K562 (cell line): Measurements from ENCODE around the gene FXYD1. TPM values are rescaled to one million over a fixed set of nuclear protein-coding genes. Genes with fewer than 3 reads are reported as not detected.

Experiments used
- ATF3 ChIP-seq, 2 experiments: fragments of 450-650 bp in 1 of 2; sonication (generic) in 1 of 2; formaldehyde crosslinking in 1 of 2; IDR thresholded peaks in 1 of 2; conservative IDR thresholded peaks in 1 of 2; 2 replicates each; pipeline versions ENCODE4 v1.6.1 to v1.8.1; 2016 to 2023; ENCODE audit warnings: mild to moderate bottlenecking in 2 of 2, moderate library complexity in 2 of 2, inconsistent platforms in 1 of 2, missing genetic modification reagents in 1 of 2
- CBFA2T2 ChIP-seq: fragments of 450-650 bp; conservative IDR thresholded peaks from 2 replicates; pipeline ENCODE4 v1.6.1; 2017; ENCODE audit warnings: mild to moderate bottlenecking
- EP400 ChIP-seq: fragments of 450-650 bp; IDR thresholded peaks from 2 replicates; pipeline ENCODE4 v1.6.1; 2017; ENCODE audit warnings: antibody characterized with exemption, mild to moderate bottlenecking, moderate library complexity
- GATA2 ChIP-seq: sonication (generic); formaldehyde crosslinking; IDR thresholded peaks from 2 replicates; pipeline ENCODE4 v1.4.0; 2020; ENCODE audit warnings: mild to moderate bottlenecking, missing genetic modification reagents
- KLF6 ChIP-seq: fragments of 250-450 bp; sonication (Bioruptor Pico); IDR thresholded peaks from 2 replicates; pipeline ENCODE4 v1.4.0; 2020; ENCODE audit warnings: mild to moderate bottlenecking, moderate library complexity, borderline replicate concordance
- MAZ ChIP-seq, 2 experiments: fragments of 450-650 bp in 1 of 2; sonication (generic) in 1 of 2; formaldehyde crosslinking; IDR thresholded peaks in 1 of 2; conservative IDR thresholded peaks in 1 of 2; 2 replicates each; pipeline versions ENCODE4 v1.4.0 to v1.5.0; 2020; ENCODE audit warnings: mild to moderate bottlenecking in 1 of 2, missing genetic modification reagents in 1 of 2
- PPARD ChIP-seq: fragments of 250-450 bp; sonication (Bioruptor Pico); IDR thresholded peaks from 2 replicates; pipeline ENCODE4 v1.8.0; 2022; ENCODE audit warnings: inconsistent platforms, mild to moderate bottlenecking, moderate library complexity
- REST ChIP-seq, 2 experiments: fragments of 450-650 bp; formaldehyde crosslinking in 1 of 2; IDR thresholded peaks; 2 replicates each; pipeline versions ENCODE4 v1.4.0 to v1.6.1; 2014 to 2020; ENCODE audit warnings: mild to moderate bottlenecking in 2 of 2, borderline replicate concordance in 1 of 2, low read depth in 1 of 2
- TEAD1 ChIP-seq, 2 experiments: fragments of 450-650 bp in 1 of 2; sonication (generic) in 1 of 2; formaldehyde crosslinking; IDR thresholded peaks; 2 replicates each; pipeline versions ENCODE4 v1.4.0 to v1.8.0; 2020 to 2022; ENCODE audit warnings: mild to moderate bottlenecking in 2 of 2, missing genetic modification reagents in 1 of 2
- TFAM ChIP-seq: fragments of 250-450 bp; sonication (Bioruptor Pico); conservative IDR thresholded peaks from 2 replicates; pipeline ENCODE4 v1.5.0; 2021; ENCODE audit warnings: mild to moderate bottlenecking, moderate library complexity
- ZNF3 ChIP-seq: fragments of 250-450 bp; sonication (Bioruptor Pico); IDR thresholded peaks from 2 replicates; pipeline ENCODE4 v1.5.0; 2021; ENCODE audit warnings: mild to moderate bottlenecking, moderate library complexity
- polyA plus RNA-seq, 8 experiments: library from polyadenylated mRNA; depleted of rRNA in 4 of 8; stranded (reverse) in 5 of 8; unstranded in 3 of 8; fragments of >200 nt; fragmentation: Nextera tagmentation in 2 of 8; fragmentation: Illumina TruSeq in 1 of 8; extraction: Ambion mirVana in 2 of 8; extraction: Trizol in 1 of 8; gene quantifications; 2 replicates each; pipeline versions ENCODE4 v1.2.1 to v1.2.3, GENCODE V29; 2011 to 2014; ENCODE audit warnings: inconsistent platforms in 1 of 8, missing spikeins in 1 of 8
- total RNA-seq, 7 experiments: library from RNA; depleted of rRNA in 6 of 7; stranded (reverse); fragments of >200 nt in 6 of 7; fragmentation: Illumina TruSeq in 2 of 7; extraction: Trizol in 2 of 7; gene quantifications; 2 replicates each; pipeline versions ENCODE4 v1.2.1 to v1.2.3, GENCODE V29; 2011 to 2021; ENCODE audit warnings: low replicate concordance in 1 of 7
- TF ChIP-seq, protein P1 (sequence below): fragments of 250-450 bp; sonication (Bioruptor Pico); IDR thresholded peaks from 2 replicates; pipeline ENCODE4 v1.5.0; 2021; ENCODE audit warnings: mild to moderate bottlenecking, borderline replicate concordance

Gene FXYD1
- total and polyA plus RNA-seq, 9 of the 15 experiments (the other 6 are each of a cell fraction or from before 2014, with no cell fraction given): 0.40 to 3.2 (median 1.8) TPM; not detected in 3

DNA sequence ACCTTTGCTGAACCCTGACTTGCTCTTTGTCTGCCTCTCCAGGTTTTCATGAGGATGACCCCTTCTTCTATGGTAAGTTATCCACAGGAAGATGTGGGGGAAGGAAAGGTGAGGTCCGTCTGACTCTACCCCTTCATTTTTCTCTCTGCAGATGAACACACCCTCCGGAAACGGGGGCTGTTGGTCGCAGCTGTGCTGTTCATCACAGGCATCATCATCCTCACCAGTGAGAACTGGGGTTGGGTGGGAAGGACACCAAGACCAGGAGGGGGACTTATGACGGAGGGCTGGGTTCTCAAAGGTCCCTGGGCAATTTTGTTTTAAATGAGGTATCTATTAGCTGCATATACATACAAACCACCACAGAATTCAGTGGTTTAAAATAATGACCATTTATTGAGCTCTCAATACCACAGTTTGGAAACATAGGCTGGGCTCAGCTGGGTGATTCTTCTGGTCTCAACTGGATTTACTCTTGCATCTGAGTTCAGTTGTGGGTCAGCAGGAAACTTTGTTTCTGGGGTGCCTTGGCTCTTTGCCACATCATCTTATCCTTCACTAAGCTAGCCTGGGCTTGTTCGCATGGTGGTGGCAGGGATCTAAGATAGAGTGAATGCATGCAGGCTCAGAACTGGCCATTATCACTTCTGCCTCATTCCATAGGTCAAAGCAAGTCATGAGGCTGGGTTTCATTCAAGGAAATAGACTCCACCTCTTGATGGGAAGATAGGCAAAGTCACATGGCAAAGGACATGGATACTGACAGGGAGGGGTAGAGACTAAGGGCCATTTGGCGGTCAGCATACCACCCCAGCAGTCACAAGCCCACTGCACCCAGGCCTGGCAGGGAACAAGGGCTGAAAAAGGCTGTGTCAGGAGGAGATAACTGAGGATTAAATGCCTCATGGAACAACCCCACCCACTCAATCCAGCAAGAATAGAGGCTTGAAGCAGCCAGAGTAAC is 27.8 kb downstream of the FXYD1 start (continued):
- TF ChIP-seq, protein P1, sequence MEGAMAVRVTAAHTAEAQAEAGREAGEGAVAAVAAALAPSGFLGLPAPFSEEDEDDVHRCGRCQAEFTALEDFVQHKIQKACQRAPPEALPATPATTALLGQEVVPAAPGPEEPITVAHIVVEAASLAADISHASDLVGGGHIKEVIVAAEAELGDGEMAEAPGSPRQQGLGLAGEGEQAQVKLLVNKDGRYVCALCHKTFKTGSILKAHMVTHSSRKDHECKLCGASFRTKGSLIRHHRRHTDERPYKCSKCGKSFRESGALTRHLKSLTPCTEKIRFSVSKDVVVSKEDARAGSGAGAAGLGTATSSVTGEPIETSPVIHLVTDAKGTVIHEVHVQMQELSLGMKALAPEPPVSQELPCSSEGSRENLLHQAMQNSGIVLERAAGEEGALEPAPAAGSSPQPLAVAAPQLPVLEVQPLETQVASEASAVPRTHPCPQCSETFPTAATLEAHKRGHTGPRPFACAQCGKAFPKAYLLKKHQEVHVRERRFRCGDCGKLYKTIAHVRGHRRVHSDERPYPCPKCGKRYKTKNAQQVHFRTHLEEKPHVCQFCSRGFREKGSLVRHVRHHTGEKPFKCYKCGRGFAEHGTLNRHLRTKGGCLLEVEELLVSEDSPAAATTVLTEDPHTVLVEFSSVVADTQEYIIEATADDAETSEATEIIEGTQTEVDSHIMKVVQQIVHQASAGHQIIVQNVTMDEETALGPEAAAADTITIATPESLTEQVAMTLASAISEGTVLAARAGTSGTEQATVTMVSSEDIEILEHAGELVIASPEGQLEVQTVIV (CRISPR knock-in tag): no peak
- TF ChIP-seq TFAM (CRISPR knock-in tag) (no peak), CBFA2T2 (peak; percentile 85), ATF3 (IDR thresholded peaks at IDR 0.05) (no peak), ATF3 (CRISPR knock-in tag; conservative IDR thresholded peaks at IDR 0.05) (0 out of 2 replicates have a peak, but pooled peaks have one; percentile 27), ZNF3 (CRISPR knock-in tag) (no peak), KLF6 (CRISPR knock-in tag) (0 out of 2 replicates have a peak, but pooled peaks have one; percentile 20), PPARD (CRISPR knock-in tag) (no peak), MAZ (CRISPR knock-in tag; conservative IDR thresholded peaks at IDR 0.05 in 1 of 2, IDR thresholded peaks at IDR 0.05 in 1 of 2) (peak; percentile 30 to 57; a peak in 2 of 4 replicates), GATA2 (CRISPR knock-in tag) (peak; percentile 98), TEAD1 (CRISPR knock-in tag; IDR thresholded peaks at IDR 0.05) (peak in 1 of 2 experiments; percentile 11; a peak in 2 of 4 replicates), EP400 (peak; percentile 66; the same call in 1 of the 2 replicates), REST (IDR thresholded peaks at IDR 0.05; ENCODE audit: borderline replicate concordance) (peak; percentile 92), REST (CRISPR knock-in tag; IDR thresholded peaks at IDR 0.05; ENCODE audit: low read depth) (no peak)
